ENCODE data around the gene FDXACB1. TPM values are rescaled to one million over a fixed set of nuclear protein-coding genes. Genes with fewer than 3 reads are reported as not detected.

Gene FDXACB1
- total RNA-seq (1 to 10 TPM; 3.9 to 4.0 TPM), polyA plus RNA-seq (1 to 10 TPM; 6.7 to 8.9 TPM)

GRCh38 chr11:111878849-111879636, at the start of gene FDXACB1, which contains the start of gene CFAP68:
Gene FDXACB1 (minus strand): TSS chr11:111879165. CDS start chr11:111879132, 33 bp downstream.
Gene CFAP68 (plus strand): TSS chr11:111879541. CDS start chr11:111879561, 20 bp downstream.
- POLR2A ChIA-PET (ENCODE audit: partially characterized antibody) = interaction anchor here (0.9 to 3.8 kb wide), 7 partner anchors 8 to 208 kb away, joined by 3 to 20 read pairs (median 5); partner anchors contain the start of genes ALG9, DLAT, SDHD and TIMM8B
- CTCF ChIA-PET (ENCODE audit: partially characterized antibody) = interaction anchor here (0.9 to 2.6 kb wide), 7 partner anchors 8 to 103 kb away, joined by 4 to 14 read pairs (median 9); partner anchors contain the start of gene ALG9
- peak within 1 kb of the TSS; percentile 93 to 100 (median 100) for H3K27ac Mint-ChIP-seq
- H3K4me3 Mint-ChIP-seq = peak within 1 kb of the TSS; percentile 91 to 98 (median 95)
- H3K4me1 ChIP-seq (ENCODE audit: insufficient read depth, low read length) = peaks cover 18% of the 10 kb centered on the region
- H3K9me3 Mint-ChIP-seq = no peaks in the 10 kb centered on the region
- peaks cover 11 to 28% (median 17%) of the 10 kb centered on the region in 4 donors for H3K4me1 Mint-ChIP-seq
- no peaks in the 10 kb centered on the region for H3K9me3 ChIP-seq (ENCODE audit: control insufficient read depth in 1 of 2, low read length in 2 of 2)
- DNase-seq = peak; percentile 97 to 99 (median 98)
- peaks cover 14 to 36% of the 10 kb centered on the region in 2 donors for H3K36me3 Mint-ChIP-seq
- no peaks in the 10 kb centered on the region for H3K27me3 Mint-ChIP-seq
- H3K27ac ChIP-seq (ENCODE audit: low read depth, low read length) = peak within 1 kb of the TSS; percentile 95
- H3K27me3 ChIP-seq (ENCODE audit: insufficient read depth, low read length) = no peaks in the 10 kb centered on the region
- peaks cover 11% of the 10 kb centered on the region for H3K36me3 ChIP-seq (ENCODE audit: insufficient read depth, low read length)
- intact Hi-C loops (cut with micrococcal nuclease) = loop anchor here (1.0 to 10.0 kb wide), 9 partner anchors 8 to 1436 kb away; partner anchors contain the start of genes ALG9, DLAT, NKAPD1 and PIH1D2
- peak within 1 kb of the TSS; percentile 79 to 80 for H3K4me3 ChIP-seq (ENCODE audit: low read length in 2 of 2)

- H3K4me3 ChIP-seq (ENCODE audit: low read length in 2 of 2) = peak overlapping the region; percentile 60 to 73
- H3K27ac ChIP-seq (ENCODE audit: low read depth, low read length) = peak overlapping the region; percentile 69
- H3K9me3 Mint-ChIP-seq = no peaks in the 10 kb centered on the region
- H3K27me3 ChIP-seq (ENCODE audit: insufficient read depth, low read length) = no peaks in the 10 kb centered on the region
- peak overlapping the region; percentile 81 to 90 (median 88) for H3K4me3 Mint-ChIP-seq
- no peaks in the 10 kb centered on the region for H3K36me3 Mint-ChIP-seq
- POLR2A ChIA-PET (ENCODE audit: partially characterized antibody) = interaction anchor here (0.6 to 3.0 kb wide), 15 partner anchors 8 to 1497 kb away, joined by 3 to 36 read pairs (median 6); partner anchors contain the start of genes ALG9, C11orf52, CFAP68 and DIXDC1
- H3K27ac Mint-ChIP-seq = peak overlapping the region; percentile 92 to 97 (median 95)
- H3K4me1 ChIP-seq (ENCODE audit: insufficient read depth, low read length) = peaks cover 14% of the 10 kb centered on the region
- peaks cover 6 to 22% (median 14%) of the 10 kb centered on the region in 4 donors for H3K4me1 Mint-ChIP-seq
- no peaks in the 10 kb centered on the region for H3K9me3 ChIP-seq (ENCODE audit: control insufficient read depth in 1 of 2, low read length in 2 of 2)
- CTCF ChIA-PET (ENCODE audit: partially characterized antibody) = interaction anchor here (0.8 to 3.3 kb wide), 13 partner anchors 9 to 322 kb away, joined by 3 to 34 read pairs (median 5); partner anchors contain the start of genes ALG9, DIXDC1, FDXACB1 and SDHD
- intact Hi-C loops (cut with micrococcal nuclease) = loop anchor here (1.0 to 5.0 kb wide), 9 partner anchors 47 to 354 kb away; partner anchors contain the start of genes ALG9, CFAP68, DLAT and FDXACB1
- DNase-seq = peak; percentile 94 to 98 (median 96)
- peaks cover 0 to 2% of the 10 kb centered on the region in 2 donors for H3K27me3 Mint-ChIP-seq
- no peaks in the 10 kb centered on the region for H3K36me3 ChIP-seq (ENCODE audit: insufficient read depth, low read length)
These were observed 47.8 kb upstream of the FDXACB1 start for GRCh38 chr11:111926505-111927391.

DNA sequence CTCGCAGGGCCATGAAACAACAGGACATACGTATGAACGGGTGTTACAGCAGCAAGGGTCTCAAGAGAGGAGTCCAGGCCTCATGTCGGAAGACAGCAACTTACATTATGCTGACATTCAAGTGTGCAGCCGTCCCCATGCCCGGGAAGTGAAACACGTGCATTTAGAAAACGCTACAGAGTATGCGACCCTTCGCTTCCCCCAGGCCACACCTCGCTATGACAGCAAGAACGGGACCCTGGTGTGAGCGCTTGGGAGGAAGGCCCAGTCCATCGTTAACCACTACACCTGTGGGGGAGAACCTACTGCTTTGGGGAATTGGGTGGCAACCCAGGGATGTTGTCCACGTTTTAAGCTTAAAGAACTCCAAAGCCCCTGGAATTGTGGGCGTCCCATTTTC, 47.0 kb upstream of the FDXACB1 start:
- Histone ChIP-seq H3K4me3 (ENCODE audit: low read length in 2 of 2) (no peak overlapping the region), H3K9me3 (ENCODE audit: control insufficient read depth in 1 of 2, low read length in 2 of 2) (no peaks in the 10 kb centered on the region), H3K4me1 (ENCODE audit: insufficient read depth, low read length) (peaks cover 14% of the 10 kb centered on the region), H3K36me3 (ENCODE audit: insufficient read depth, low read length) (no peaks in the 10 kb centered on the region), H3K27ac (ENCODE audit: low read depth, low read length) (no peak overlapping the region), H3K27me3 (ENCODE audit: insufficient read depth, low read length) (no peaks in the 10 kb centered on the region)
- intact Hi-C loops (cut with micrococcal nuclease) = loop anchor here (1.0 to 5.0 kb wide), 8 partner anchors 47 to 355 kb away; partner anchors contain the start of genes CFAP68, DLAT, FDXACB1 and NKAPD1
- H3K4me1 Mint-ChIP-seq = peaks cover 5 to 19% (median 14%) of the 10 kb centered on the region in 4 donors
- no peak for DNase-seq
- no peaks in the 10 kb centered on the region for H3K9me3 Mint-ChIP-seq
- POLR2A ChIA-PET (ENCODE audit: partially characterized antibody) = interaction anchor here (1.3 to 3.0 kb wide), 10 partner anchors 8 to 1388 kb away, joined by 5 to 36 read pairs (median 9); partner anchors contain the start of genes ALG9, C11orf52, CFAP68 and DIXDC1
- H3K27me3 Mint-ChIP-seq = peaks cover 0 to 2% of the 10 kb centered on the region in 2 donors
- H3K27ac Mint-ChIP-seq = peak overlapping the region; percentile 42 to 97 (median 91)
- H3K4me3 Mint-ChIP-seq = peak overlapping the region in 7 of 8 donors; percentile 11 to 87 (median 62)
- H3K36me3 Mint-ChIP-seq = no peaks in the 10 kb centered on the region
- CTCF ChIA-PET (ENCODE audit: partially characterized antibody) = interaction anchor here (1.0 to 3.3 kb wide), 10 partner anchors 8 to 322 kb away, joined by 3 to 34 read pairs (median 8); partner anchors contain the start of genes ALG9, DIXDC1 and FDXACB1

DNA sequence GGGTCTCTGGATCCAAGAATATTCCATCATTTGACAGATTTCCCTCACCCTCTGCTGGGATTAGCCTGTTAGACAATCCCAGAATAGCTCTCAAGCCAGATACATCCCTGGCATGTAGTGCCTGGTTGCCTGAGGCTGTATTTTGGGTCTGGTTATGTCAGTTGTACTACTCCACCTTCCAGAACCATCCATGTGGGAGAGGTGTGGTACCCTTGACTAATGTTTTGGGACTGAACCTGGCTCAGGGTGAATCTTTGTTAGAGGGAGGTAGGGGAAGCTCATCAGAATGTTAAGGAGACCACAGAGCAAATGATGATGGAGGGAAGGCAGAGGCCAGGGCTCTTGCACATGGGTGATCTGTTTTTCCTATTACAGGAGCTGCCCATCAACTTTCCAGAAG, 45.0 kb upstream of the FDXACB1 start:
- intact Hi-C loops (cut with micrococcal nuclease) = no loop called here
- H3K27me3 Mint-ChIP-seq = peaks cover 3 to 8% of the 10 kb centered on the region in 2 donors
- no peak overlapping the region for H3K27ac Mint-ChIP-seq
- no peaks in the 10 kb centered on the region for H3K9me3 Mint-ChIP-seq
- H3K36me3 ChIP-seq (ENCODE audit: insufficient read depth, low read length) = no peaks in the 10 kb centered on the region
- ChIA-PET POLR2A (ENCODE audit: partially characterized antibody) (no interaction called here), CTCF (ENCODE audit: partially characterized antibody) (no interaction called here)
- no peak overlapping the region for H3K4me3 ChIP-seq (ENCODE audit: low read length in 2 of 2)
- no peaks in the 10 kb centered on the region for H3K9me3 ChIP-seq (ENCODE audit: control insufficient read depth in 1 of 2, low read length in 2 of 2)
- H3K4me3 Mint-ChIP-seq = no peak overlapping the region
- peaks cover 14% of the 10 kb centered on the region for H3K4me1 ChIP-seq (ENCODE audit: insufficient read depth, low read length)
- H3K27ac ChIP-seq (ENCODE audit: low read depth, low read length) = no peak overlapping the region
- no peaks in the 10 kb centered on the region for H3K27me3 ChIP-seq (ENCODE audit: insufficient read depth, low read length)
- H3K36me3 Mint-ChIP-seq = no peaks in the 10 kb centered on the region
- DNase-seq = no peak
- H3K4me1 Mint-ChIP-seq = peaks cover 5 to 19% (median 14%) of the 10 kb centered on the region in 4 donors

GRCh38 chr11:111923351-111923788, 44.4 kb upstream of the FDXACB1 start:
- no peaks in the 10 kb centered on the region for H3K36me3 ChIP-seq (ENCODE audit: insufficient read depth, low read length)
- H3K27me3 ChIP-seq (ENCODE audit: insufficient read depth, low read length) = no peaks in the 10 kb centered on the region
- Mint-ChIP-seq H3K4me1 (peaks cover 5 to 19% (median 14%) of the 10 kb centered on the region in 4 donors), H3K4me3 (no peak overlapping the region), H3K27me3 (peaks cover 3 to 8% of the 10 kb centered on the region in 2 donors), H3K36me3 (no peaks in the 10 kb centered on the region), H3K27ac (no peak overlapping the region), H3K9me3 (no peaks in the 10 kb centered on the region)
- ChIA-PET POLR2A (ENCODE audit: partially characterized antibody) (no interaction called here), CTCF (ENCODE audit: partially characterized antibody) (no interaction called here)
- no peak overlapping the region for H3K27ac ChIP-seq (ENCODE audit: low read depth, low read length)
- intact Hi-C loops (cut with micrococcal nuclease) = no loop called here
- no peak overlapping the region for H3K4me3 ChIP-seq (ENCODE audit: low read length in 2 of 2)
- no peaks in the 10 kb centered on the region for H3K9me3 ChIP-seq (ENCODE audit: control insufficient read depth in 1 of 2, low read length in 2 of 2)
- DNase-seq = no peak
- H3K4me1 ChIP-seq (ENCODE audit: insufficient read depth, low read length) = peaks cover 14% of the 10 kb centered on the region

DNA sequence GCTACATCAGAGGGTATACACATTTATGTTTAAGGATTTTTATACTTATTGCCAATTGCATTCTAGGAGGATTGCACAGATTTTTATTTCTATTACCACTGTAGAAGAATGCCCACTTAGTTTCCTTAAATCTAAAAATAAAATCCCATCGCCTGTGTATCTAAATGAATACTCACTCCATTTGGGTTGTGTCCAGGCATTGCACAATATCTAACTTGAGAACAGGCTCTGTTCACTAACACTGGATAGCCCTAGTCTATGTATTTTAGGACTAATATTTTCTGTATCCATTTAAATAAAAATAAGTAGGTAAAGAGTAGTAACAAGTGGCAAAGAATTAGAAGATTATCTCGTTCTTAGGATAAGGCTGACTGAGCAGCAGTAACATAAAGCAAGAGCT, 43.8 kb upstream of the FDXACB1 start:
- CTCF ChIA-PET (ENCODE audit: partially characterized antibody) = no interaction called here

More for the DNA sequence above, 43.8 kb upstream of the FDXACB1 start:
- no peak overlapping the region for H3K27ac Mint-ChIP-seq
- Histone ChIP-seq H3K9me3 (ENCODE audit: control insufficient read depth in 1 of 2, low read length in 2 of 2) (no peaks in the 10 kb centered on the region), H3K27me3 (ENCODE audit: insufficient read depth, low read length) (no peaks in the 10 kb centered on the region), H3K4me3 (ENCODE audit: low read length in 2 of 2) (no peak overlapping the region), H3K4me1 (ENCODE audit: insufficient read depth, low read length) (peaks cover 14% of the 10 kb centered on the region), H3K36me3 (ENCODE audit: insufficient read depth, low read length) (no peaks in the 10 kb centered on the region), H3K27ac (ENCODE audit: low read depth, low read length) (no peak overlapping the region)
- no peaks in the 10 kb centered on the region for H3K9me3 Mint-ChIP-seq
- no peaks in the 10 kb centered on the region for H3K36me3 Mint-ChIP-seq
- intact Hi-C loops (cut with micrococcal nuclease) = no loop called here
- H3K4me1 Mint-ChIP-seq = peaks cover 5 to 19% (median 14%) of the 10 kb centered on the region in 4 donors
- no peak for DNase-seq
- peaks cover 8% of the 10 kb centered on the region in 2 donors for H3K27me3 Mint-ChIP-seq
- POLR2A ChIA-PET (ENCODE audit: partially characterized antibody) = no interaction called here
- H3K4me3 Mint-ChIP-seq = no peak overlapping the region

Measured in CD4-positive, alpha-beta memory T cell (primary cell).